H1 (cell line): Measurements from ENCODE around the gene CSF3R. TPM values are rescaled to one million over a fixed set of nuclear protein-coding genes. Genes with fewer than 3 reads are reported as not detected.

ENCODE experiments used
- CREB1 ChIP-seq: IDR thresholded peaks from 2 replicates; pipeline ENCODE4 v1.6.1; 2012; ENCODE audit warnings: inconsistent platforms
- SP1 ChIP-seq: IDR thresholded peaks from 2 replicates; pipeline ENCODE4 v1.6.1; 2011; ENCODE audit warnings: low read depth, low read length
- YY1 ChIP-seq: IDR thresholded peaks from 2 replicates; pipeline ENCODE4 v1.6.1; 2011; ENCODE audit warnings: low read depth, mild to moderate bottlenecking, low read length
- polyA plus RNA-seq, 7 experiments: library from polyadenylated mRNA; depleted of rRNA in 3 of 7; stranded (reverse) in 5 of 7; unstranded in 2 of 7; fragments of >200 nt in 5 of 7; fragments of 200-250 nt in 2 of 7; gene quantifications; 1 replicate in 5 of 7; 2 replicates in 1 of 7; 4 replicates in 1 of 7; pipeline versions ENCODE4 v1.2.1 to v1.2.3, GENCODE V29; 2011 to 2013; ENCODE audit warnings: missing spikeins in 2 of 7, mixed read lengths in 2 of 7
- total RNA-seq: library from RNA; stranded (reverse); fragmentation: NEBNext Ultra II Directional; extraction: Animal tissue kit (Norgen Biotek cat#: 25700); gene quantifications from 2 replicates; pipeline ENCODE4 v1.2.1, GENCODE V29; 2021
- TF ChIP-seq, protein P1 (sequence below), 3 experiments: IDR thresholded peaks; 1 replicate in 2 of 3; 2 replicates in 1 of 3; pipeline versions ENCODE4 v1.5.1 to v1.6.1; 2011; ENCODE audit warnings: low read length in 3 of 3, mild to moderate bottlenecking in 3 of 3, inconsistent platforms in 2 of 3, low read depth in 1 of 3, moderate library complexity in 1 of 3; ENCODE audit not compliant: insufficient read depth in 1 of 3; ENCODE audit errors: control extremely low read depth in 1 of 3

The CSF3R gene
- total and polyA plus RNA-seq, 2 of the 8 experiments (the other 6 are each of a cell fraction or from before 2014, with no cell fraction given), result not detected

DNA sequence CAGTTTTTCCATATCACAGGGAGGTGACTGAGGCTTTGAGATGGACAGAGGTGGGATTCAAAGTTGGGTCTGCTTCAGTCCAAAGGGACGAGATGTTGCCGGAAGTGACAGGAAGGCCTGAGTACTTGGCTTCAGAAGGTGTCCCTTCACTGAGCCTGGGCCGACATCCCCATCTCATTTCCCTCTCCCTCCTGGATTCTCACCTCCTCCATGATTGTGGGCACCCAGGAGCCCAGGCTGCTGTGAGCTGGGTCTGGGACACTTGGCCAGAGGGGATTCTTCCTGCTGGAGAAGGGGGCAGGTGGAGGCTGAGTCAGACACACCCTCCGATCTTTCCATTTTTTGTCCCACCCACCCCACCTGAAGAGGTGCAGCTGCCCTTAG is 15.7 kb downstream of the CSF3R start (continued):
- TF ChIP-seq, protein P1, sequence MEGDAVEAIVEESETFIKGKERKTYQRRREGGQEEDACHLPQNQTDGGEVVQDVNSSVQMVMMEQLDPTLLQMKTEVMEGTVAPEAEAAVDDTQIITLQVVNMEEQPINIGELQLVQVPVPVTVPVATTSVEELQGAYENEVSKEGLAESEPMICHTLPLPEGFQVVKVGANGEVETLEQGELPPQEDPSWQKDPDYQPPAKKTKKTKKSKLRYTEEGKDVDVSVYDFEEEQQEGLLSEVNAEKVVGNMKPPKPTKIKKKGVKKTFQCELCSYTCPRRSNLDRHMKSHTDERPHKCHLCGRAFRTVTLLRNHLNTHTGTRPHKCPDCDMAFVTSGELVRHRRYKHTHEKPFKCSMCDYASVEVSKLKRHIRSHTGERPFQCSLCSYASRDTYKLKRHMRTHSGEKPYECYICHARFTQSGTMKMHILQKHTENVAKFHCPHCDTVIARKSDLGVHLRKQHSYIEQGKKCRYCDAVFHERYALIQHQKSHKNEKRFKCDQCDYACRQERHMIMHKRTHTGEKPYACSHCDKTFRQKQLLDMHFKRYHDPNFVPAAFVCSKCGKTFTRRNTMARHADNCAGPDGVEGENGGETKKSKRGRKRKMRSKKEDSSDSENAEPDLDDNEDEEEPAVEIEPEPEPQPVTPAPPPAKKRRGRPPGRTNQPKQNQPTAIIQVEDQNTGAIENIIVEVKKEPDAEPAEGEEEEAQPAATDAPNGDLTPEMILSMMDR (IDR thresholded peaks at IDR 0.05; ENCODE audit: control extremely low read depth in 1 of 3, insufficient read depth in 1 of 3, low read depth in 1 of 3, low read length in 3 of 3), result no peak
- no peak for TF ChIP-seq CREB1
- no peak for TF ChIP-seq YY1
- TF ChIP-seq SP1, result no peak
- TF ChIP-seq, all 59 proteins: peak for 0
